Cortex of kidney (tissue), 1 donor: ENCODE data around the gene ZHX3.

Experiments
- DNase-seq: peaks from one replicate; lab custom pipeline; 2025; lab: John Stamatoyannopoulos, UW

ZHX3 gene

DNA sequence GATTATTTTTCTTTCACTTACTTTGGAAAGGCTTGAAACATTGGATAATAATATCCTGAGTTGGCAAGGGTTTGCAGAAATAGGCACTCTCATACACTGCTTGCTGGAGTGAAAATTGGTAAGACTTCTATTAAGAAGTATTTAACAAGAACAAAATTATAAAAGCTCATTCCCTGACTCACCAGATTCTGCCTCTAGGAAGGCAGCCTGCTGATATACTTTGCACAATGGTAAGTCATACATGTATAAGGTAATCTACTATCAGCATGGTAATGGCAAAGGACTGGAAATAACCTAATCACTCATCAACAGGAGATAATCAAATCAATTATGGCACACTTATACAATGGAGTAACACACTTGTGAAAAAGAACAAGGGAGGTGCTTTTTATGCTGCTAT, 94.4 kb downstream of the ZHX3 start:
- DNase-seq, result no peak

DNA sequence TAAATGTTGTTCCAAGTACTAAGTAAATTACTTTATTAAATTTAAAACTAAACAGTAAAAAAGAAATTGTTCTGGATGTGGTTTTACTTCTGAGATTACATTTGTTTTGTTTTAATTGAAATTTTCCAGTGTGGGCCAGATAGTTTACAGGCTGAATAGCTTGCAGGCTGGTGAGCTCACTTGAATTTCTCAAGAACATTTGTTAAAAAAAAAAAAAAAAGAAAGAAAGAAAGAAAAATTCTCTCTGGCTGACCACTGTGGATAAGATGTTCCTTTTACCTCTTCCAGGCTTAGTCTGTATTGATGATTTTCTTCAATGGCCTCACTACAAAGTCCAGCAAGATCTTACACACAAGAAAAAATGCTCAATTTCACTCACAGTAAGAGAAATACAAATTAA, 94.8 kb downstream of the ZHX3 start:
- DNase-seq, result no peak

DNA sequence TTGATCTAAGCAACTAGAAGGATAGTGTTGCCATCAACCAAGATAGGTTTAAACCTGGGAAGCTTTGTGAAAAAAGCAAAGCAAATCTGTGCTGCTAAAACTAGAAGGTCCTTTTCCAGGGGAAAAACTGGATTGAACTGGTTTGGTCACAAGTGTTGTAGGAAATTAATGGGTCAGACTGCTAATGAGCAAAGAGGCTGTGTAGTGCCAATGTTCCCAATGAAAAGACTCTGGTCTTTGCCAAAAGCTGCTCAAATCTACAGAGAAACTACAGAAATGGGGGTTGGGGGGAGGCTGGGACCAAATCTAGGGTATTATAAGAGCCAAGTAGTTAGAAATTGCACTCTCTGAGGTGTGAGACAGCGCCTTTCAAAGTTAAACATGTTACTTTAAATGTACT, 95.2 kb downstream of the ZHX3 start:
- DNase-seq, result no peak

DNA sequence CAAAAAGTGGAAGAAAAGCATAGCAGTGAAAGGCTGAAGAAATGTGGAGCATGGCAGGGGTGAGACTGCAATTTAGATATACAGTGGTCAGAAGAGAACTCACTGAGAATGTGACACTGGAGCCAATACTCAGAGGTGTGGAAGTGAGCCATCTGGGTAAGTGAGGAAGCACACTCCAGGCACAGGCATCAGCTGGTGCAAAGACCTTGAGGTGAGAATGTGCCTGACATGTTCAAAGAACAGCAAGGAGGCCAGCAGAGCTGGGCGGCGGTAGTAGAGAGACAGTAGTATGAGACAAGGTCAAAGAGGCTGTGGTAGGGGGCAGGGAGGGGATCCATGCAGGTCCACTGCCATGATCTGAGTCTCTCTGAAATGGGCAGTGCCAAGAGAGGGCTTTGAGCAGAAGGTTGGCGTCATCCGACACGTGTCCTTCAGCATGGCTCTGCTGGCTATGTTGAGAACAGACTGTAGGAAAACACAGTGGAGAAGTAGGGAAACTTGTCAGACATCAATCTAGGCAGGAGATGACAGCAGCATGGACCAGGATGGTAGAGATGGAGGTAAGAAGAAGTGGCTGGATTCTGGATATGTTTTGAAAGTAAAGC, 95.8 kb downstream of the ZHX3 start:
- DNase-seq, result no peak

DNA sequence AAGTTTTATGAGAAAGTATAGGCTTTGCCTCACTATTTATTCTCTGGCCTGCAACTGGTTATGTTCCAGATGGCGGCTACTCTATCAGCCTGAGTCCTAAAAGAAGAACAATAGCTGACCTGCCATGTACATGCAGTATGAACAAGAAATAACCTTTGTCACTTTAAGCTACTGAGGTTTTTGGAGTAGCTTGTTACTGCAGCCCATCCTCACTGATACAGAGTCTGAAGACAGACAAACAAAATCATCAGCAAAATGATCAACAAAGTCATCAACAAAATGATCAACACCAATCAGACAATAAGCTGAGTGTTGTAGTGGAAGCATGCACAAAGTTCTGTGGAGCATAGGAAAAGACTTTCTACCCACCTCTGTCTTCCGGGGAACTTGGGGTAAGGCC, 97.7 kb downstream of the ZHX3 start:
- no peak for DNase-seq

DNA sequence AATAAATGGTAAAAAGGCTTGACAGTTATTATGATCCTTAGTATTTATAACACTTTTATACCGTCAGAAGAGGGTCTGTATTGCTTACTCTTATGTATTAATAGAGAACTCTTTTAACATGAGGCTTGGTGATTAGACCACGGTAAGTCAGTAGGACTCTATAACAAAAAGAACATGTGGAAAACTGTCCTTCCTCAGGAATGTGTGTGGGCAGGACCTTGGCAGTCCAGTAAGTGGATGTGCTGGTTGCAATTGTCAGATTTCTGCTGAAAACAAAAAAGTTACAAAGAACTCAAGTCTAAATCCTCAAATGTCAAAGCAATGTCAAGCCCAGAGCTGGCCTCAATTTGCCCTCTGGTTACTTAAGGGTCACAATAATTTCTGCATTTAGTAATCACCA, 99.1 kb downstream of the ZHX3 start:
- DNase-seq, result no peak

DNA sequence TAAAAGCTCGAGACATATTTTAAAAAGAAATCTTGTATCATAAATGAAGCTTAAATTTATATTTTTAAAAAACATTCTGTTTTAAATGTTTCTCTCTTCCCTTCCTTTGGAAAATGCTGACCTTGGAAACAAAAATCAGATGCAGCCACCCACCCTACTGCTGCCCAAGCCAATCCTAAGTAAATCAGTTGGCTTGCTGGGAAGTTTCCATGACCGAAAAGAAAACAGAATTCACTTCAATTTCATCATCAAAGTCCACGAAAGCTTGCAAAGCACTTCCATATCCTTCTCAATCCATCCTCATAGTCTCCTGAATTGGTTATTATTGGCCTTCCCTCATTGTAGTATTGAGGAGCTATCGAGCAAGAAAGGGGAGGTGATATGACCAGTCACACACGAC, 100.1 kb downstream of the ZHX3 start:
- no peak for DNase-seq

DNA sequence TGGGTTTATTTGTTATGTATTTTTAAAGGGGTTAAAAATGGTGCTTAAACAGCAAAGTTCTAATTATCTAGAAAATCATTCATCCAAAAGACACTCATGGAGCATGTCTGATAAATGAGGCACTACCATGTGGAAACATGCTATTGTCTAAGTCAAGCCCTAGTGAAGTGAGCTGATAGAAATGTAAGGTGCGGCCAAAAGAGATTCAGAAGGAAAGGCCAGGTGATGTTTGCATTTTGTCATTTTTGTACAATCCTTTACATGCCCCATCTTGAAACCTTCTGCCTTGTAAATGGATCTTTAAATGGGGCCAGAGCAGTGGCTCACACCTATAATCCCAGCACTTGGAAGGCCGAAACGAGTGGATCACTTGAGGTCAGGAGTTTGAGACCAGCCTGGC, 102.9 kb downstream of the ZHX3 start:
- no peak for DNase-seq

DNA sequence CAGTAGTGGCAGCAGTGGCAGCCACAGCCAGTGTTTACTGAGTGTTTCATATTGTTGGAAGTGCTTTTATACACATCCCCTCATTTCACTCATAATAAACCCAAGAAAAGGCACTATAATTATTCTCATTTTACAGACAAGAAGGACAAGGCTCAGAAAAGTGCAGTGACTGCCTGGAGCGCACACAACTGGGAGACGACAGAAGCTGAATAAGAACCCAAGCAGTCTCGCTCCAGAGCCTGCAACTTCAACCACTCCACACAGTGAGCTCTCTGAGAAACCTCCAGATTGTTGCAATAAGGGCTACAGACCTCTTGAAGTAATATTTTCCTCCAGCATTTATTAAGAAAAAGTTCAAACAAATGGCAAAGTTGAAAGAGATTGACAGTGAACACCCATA, 103.3 kb downstream of the ZHX3 start:
- DNase-seq, result no peak

DNA sequence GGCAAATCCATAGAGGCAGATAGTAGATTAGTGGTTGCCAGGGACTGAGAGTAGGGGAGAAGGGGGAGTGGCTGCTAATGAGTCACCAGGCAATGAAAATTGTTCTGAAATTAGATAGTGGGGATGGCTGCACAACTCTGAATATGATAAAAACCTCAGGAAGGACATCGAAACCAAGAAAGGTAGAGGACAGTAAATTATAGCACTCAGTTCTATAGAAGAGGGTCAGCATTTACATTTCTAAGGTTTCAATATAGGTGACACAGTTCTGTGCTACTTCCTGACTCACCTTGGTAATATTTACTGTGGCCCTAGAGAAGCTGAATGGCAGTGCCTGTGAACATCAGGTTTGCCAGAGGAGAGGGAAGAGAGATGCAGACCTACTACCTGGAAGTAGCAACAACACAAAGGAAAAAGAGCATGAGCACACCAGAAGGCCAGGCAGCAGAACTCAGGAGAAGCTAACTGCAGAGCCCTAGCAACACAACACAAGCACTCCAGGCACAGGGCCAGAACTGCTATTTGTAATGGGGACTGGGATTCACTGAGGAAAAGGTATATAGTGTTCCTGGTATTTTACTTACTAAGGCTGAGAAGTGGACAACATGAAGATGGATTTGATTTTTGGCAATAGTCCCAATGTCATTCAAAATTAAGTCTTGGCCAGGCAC, 104.2 kb downstream of the ZHX3 start:
- no peak for DNase-seq

DNA sequence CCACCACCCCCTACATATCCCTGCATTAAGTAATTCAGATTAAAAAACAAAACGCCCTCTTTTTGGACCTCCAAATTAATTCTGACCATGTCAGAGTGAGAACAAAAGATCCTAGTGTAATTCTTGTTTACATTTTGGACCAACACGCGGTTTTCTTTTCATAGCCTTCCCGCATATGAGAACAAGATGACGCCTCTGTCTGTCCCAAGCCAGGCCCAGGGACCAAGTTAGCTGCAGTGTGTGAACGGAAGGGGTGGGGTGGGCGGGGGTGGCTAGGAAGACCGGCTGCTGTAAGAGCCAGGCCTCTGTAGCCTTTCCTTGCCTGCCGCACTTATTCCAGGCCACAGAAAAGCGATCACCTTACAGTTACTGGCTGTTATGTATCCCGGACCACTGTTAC, 112.2 kb downstream of the ZHX3 start:
- no peak for DNase-seq

DNA sequence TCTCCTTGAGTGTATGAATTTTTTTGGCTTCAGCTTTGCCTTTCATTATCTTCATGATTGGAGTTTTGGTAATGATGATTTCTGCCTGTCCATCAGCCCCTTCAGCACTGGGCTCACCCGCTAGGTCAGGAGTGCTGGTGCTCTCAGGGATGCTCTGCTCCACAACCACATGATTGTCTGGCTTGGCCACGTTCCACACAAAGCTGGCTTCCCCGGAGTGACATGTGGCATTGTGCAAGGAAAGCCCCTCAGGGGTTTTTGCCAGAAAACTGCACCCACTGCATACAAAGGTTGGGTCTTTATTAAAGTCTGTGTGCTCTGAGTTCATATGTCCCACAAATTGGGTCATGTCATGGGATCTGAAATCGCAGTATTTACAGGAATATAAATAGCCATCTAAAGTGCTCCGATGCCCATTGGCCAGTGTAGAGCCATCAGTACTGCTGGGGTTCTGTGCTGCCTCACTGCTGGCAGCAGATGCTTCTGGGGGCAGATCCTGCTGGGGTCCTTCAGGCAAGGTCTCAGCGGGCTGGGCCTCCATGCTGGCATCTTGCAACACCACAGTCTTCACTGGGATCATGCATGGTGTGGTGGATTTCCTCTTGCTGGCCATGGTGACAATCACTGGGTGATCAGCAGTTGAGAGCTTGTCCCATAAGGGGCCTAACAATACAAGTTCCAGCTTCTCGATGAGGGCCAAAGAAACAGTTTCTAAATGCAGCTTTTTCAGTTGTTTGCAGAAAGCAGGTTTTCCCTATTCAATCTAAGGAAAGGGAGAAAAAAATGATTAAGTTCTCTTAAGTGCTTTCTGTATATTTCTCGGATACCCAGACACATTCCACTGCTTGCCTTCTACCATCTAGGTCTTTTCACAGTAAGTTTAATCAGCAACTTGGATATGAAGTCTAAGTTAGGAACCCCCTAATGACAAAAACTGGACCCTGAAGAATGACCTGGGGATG, 112.9 kb downstream of the ZHX3 start:
- DNase-seq, result no peak

DNA sequence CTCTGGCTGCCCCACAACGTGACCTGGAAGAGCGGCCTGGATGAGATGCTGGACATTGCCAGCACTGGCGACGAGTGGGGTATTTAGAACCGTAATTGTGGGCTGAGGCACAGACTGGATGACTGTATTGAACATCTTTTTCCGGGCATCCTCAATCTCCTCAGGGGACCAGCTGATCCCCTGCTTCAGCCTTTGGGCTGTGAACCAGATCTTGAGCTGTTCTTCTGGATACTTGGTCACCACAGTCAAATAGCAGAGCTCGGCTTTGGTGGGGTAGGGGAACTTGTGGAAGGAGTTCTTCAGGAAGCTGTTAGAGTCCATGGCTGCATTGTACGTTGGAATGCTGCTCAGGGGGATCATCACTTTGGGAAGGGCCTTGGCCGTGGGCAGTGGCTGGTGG, 113.9 kb downstream of the ZHX3 start:
- DNase-seq, result no peak

DNA sequence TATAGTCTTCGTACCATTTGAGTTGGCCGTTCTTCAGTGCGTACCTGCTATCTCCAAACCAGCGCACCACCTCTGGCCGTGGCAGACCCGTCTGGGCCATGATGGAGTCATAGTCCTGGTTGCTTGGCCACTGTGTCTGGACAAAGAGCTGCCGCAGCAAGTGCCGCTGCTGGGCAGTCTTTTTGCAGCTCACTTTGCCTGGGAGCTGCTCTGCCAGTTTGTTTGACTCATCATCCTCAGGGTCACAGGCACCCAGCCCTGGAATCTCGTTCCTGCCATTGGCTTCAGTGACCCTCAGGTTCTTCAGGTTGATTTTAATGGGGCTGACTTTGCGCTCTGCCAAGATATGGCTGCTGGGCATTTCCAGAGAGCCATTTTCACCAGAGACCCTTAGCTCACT, 115.1 kb downstream of the ZHX3 start:
- DNase-seq, result no peak

DNA sequence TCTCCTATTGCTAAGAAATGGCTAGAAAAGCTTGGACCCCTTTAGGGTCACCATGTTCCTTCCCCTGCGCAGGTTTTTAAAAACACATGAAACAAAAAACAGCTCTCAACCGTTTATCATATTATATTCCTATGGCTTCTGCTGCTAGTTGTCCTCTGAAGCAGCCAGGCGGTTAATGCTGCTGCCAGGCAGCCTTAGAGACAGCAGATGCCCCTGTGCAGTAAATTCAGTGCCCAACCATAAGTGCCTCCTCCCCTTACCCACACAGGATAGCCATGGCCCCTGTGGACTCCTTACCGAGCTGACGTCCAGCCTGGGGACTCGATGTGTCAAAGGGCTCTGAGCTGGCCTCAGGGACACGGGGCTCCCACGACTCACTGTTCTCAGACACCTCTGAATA, 115.8 kb downstream of the ZHX3 start:
- no peak for DNase-seq

DNA sequence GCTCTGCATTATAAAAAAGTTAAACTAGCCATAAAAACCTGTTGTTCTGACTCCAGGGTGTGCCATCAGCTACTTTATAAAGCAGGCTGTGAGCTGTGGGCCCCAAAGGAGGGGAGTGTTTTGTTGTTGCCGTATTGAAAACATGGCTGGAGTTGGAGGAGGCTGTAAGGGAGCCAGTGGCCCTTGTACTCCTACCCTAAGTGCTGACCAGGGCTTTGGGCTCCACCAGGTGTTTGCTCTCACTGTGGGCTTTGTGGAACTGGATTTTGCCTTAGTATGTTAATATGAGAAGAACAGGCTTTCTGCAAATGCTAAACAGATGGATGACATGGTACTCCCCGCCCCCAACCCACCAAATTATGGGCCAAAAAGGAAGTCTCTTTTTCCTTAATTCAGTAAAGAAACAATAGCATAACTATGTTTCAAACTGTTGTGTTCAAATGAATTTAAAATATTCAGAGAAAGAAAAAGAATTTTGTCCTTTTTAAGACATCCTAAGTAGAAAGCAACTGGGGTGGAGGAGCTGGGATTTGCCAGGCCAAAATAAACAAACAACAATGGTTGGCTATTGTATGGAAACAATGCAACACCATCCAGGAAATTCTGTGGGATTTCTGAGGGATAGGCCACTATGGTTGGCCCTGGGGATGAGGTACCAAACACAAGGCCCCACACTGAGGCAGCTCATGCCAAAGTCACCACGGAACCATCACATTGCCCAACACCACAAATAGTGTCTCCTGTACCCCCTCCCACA, 116.9 kb downstream of the ZHX3 start:
- DNase-seq, result no peak

DNA sequence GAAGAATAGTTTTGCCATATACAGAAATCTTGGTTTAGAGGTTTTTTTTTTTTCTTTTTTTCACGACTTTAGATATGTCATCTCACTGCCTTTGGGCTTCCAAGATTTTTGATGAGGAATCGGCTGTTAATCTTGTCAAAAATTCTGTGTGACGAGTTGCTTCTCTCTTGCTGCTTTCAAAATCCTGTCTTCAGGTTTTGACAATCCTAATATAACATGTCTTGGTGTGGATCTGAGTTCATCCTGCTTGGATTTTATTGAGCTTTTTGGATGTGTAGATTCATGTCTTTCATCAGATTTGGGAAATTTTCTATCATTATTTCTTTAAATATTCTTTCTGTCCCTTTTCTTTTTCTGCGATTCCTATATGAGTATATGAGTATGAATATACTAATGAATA, 119.1 kb downstream of the ZHX3 start:
- no peak for DNase-seq

DNA sequence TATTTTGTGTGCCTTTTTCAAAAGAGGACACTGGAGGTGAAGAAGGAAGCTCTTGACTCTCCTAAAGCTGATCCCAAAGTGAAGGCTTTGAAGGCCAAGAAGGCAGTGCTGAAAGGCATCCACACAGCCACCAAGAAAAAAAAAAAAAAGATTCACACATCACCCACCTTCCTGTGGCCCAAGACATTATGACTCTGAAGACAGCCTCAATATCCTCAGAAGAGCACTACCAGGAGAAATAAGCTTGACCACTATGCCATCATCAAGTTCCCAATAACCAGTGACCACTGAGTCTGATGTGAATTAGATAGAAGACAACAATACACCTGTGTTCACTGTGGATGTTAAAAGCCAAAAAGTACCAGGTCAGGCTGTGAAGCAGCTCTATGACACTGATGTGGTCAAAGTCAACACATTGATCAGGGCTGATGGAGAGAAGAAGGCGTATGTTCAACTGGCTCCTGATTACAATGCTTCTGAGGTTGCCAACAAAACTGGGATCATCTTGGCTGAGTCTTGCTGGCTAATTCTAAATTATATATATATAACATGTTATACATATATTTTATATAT, 120.8 kb downstream of the ZHX3 start:
- DNase-seq, result no peak

DNA sequence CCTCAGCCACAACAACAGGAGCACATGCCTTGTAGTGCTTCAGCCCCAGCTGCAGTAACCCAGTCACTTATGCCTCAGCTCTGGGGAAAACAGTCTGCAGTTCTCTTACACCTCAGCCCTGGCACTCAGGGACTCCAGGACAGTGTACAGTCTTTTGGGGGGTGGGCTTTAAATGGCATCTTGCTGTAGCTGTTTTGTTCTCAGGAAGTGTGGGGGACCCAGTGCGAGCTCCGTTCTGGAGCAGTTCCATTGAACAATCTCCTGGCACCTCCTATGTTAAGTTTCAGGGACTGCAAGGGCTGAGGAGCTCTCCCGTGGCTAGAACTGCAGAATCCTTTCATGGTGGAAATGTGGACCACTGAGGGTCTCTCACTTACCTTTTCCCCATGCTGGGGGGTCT, 125.0 kb downstream of the ZHX3 start:
- DNase-seq, result no peak

DNA sequence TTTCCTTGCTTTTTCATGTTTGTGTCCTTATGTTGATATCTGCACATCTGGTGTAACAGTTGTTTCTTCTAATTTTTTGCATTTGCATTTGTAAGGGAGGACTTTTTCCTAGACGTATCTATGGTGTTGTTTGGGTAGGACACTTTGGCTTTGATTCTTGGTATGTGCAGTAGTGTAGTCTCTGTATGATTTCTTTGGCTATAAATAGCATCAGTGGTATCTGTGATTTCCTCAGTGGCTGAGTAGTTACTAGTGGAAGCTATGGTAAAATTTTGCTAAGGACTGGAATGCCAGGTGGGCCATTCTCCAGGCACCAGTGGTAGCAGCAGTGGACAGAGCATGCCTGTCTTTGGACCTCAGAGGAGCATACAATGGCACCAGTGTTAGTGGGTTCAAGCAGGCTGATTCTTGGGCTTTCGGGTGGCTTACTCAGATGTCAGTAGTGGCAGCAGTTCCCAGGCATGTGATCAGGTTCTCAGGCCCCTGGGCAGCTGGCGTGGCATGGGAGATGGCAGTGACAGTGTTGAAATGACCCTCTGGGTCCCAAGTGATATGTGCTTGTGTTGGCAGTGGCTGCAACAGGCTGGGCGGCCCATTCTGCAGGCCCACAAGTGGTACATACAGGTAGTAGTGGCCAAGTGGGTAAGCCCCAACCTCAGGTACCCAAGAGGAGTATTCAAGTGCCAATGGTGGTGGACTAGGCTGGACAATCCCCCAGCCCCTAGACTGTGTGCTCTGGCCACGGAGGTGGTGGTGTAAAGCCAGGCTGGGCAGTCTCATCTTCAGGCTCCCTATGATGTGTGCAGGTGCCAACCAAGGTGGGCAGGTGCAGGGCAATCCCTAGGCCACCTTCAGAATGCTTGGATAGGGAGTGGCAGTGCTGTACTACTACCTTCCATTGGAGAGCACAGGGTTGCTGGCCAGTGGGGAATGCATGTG, 125.7 kb downstream of the ZHX3 start:
- DNase-seq, result no peak

DNA sequence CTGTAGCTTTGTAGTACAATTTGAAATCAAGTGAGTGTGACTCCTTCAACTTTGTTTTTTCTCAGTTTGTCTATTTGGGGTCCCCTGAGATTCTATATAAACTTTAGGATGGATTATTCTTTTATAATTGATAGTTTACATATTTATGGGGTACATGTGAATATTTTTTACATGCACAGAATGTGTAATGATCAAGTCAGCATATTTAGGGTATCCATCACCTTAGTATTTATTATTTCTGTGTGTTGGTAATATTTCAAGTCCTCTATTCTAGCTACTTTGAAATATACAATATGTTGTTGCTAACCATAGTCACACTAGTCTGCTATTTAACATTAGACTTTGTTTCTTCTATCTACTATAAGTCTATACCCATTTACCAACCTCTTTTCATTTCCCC, 129.9 kb downstream of the ZHX3 start:
- DNase-seq, result no peak
